Panc1 (cell line): ENCODE measurements around the gene RPRD1B. TPM values are rescaled to one million over a fixed set of nuclear protein-coding genes. Genes with fewer than 3 reads are reported as not detected.

Experiments
- ATAC-seq: fragments of 200-7000 bp; cut with Tn5 transposase; 2 replicates; pipeline ENCODE4 v1.9.1; 2020; ENCODE audit warnings: mild to moderate bottlenecking, moderate library complexity
- BruUV-seq: library from RNA; stranded (reverse); fragments of 400-500 nt; replicated peaks from 2 replicates; lab custom pipeline; 2021; lab: Mats Ljungman, UMichigan
- CTCF ChIA-PET: fragments of 300-600 bp; sonication (Branson Sonifier 250); formaldehyde crosslinking; loops from one replicate; lab custom pipeline; 2022; ENCODE audit warnings: antibody characterized with exemption; lab: Charles Lee
- POLR2A ChIA-PET: fragments of 300-600 bp; sonication (Branson Sonifier 250); formaldehyde crosslinking; loops from one replicate; lab custom pipeline; 2022; ENCODE audit warnings: antibody characterized with exemption; lab: Charles Lee
- DNase-seq: peaks from one replicate; pipeline ENCODE4 v3.0.0-alpha.2; 2010; ENCODE audit warnings: low read depth, low spot score
- H3K27ac ChIP-seq: 2 replicates; pipeline ENCODE4 v1.5.1; 2011; ENCODE audit warnings: mild to moderate bottlenecking, low read length, inconsistent platforms
- H3K27me3 ChIP-seq: fragments of 200-500 bp; sonication (Bioruptor generic); 2 replicates; pipeline ENCODE4 v1.6.0; 2014; ENCODE audit warnings: low read length, inconsistent platforms; ENCODE audit not compliant: control insufficient read depth, insufficient read depth
- H3K36me3 ChIP-seq: fragments of 200-500 bp; sonication (Bioruptor generic); 2 replicates; pipeline ENCODE4 v1.5.1; 2014; ENCODE audit warnings: inconsistent platforms, mild to moderate bottlenecking, low read length, moderate library complexity; ENCODE audit not compliant: control insufficient read depth, insufficient read depth
- H3K4me1 ChIP-seq: 2 replicates; pipeline ENCODE4 v1.5.1; 2011; ENCODE audit warnings: inconsistent platforms, mild to moderate bottlenecking, low read length, moderate library complexity; ENCODE audit not compliant: control insufficient read depth, insufficient read depth
- H3K4me3 ChIP-seq, 2 experiments: 2 replicates each; pipeline ENCODE4 v1.5.1; 2011 to 2012; ENCODE audit warnings: low read depth in 2 of 2, low read length in 2 of 2, mild to moderate bottlenecking in 2 of 2, inconsistent platforms in 1 of 2, moderate library complexity in 1 of 2
- H3K9me3 ChIP-seq: fragments of 200-500 bp; sonication (Bioruptor generic); 2 replicates; pipeline ENCODE4 v1.5.1; 2014; ENCODE audit warnings: low read depth, mild to moderate bottlenecking, inconsistent platforms, low read length, moderate library complexity; ENCODE audit not compliant: control insufficient read depth, insufficient read depth
- CTCF ChIP-seq: fragments of 450-650 bp; IDR thresholded peaks from 2 replicates; pipeline ENCODE4 v1.5.1; 2017; ENCODE audit warnings: mild to moderate bottlenecking
- POLR2AphosphoS5 ChIP-seq: IDR thresholded peaks from 2 replicates; pipeline ENCODE4 v1.6.1; 2012; ENCODE audit warnings: mild to moderate bottlenecking, low read depth, low read length, moderate library complexity
- REST ChIP-seq, 2 experiments: IDR thresholded peaks; 2 replicates each; pipeline ENCODE4 v1.6.1; 2011 to 2012; ENCODE audit warnings: low read depth in 2 of 2, control low read depth in 1 of 2, low read length in 1 of 2, mild to moderate bottlenecking in 1 of 2, moderate library complexity in 1 of 2; ENCODE audit not compliant: insufficient read depth in 1 of 2
- SIN3A ChIP-seq: IDR thresholded peaks from 2 replicates; pipeline ENCODE4 v1.6.1; 2012; ENCODE audit warnings: low read depth, mild to moderate bottlenecking, low read length, moderate library complexity, borderline replicate concordance; ENCODE audit not compliant: insufficient read depth
- TCF7L2 ChIP-seq: IDR thresholded peaks from 2 replicates; pipeline ENCODE4 v1.6.1; 2011; ENCODE audit warnings: mild to moderate bottlenecking, low read depth, low read length, inconsistent platforms
- in situ Hi-C: cut with HindIII; loops from 2 replicates; pipeline ENCODE4 v1.10.0; 2016; ENCODE audit warnings: low sequenced_read_pairs, low pct_unique_long_range_greater_than_20kb
- intact Hi-C: fragments of 100-400 bp; cut with micrococcal nuclease; formaldehyde crosslinking; loops from one replicate; pipeline ENCODE4 v1.10.0; 2022; ENCODE audit not compliant: unreplicated experiment
- total RNA-seq: library from RNA; stranded (reverse); gene quantifications from one replicate; pipeline ENCODE4 v1.2.1, GENCODE V29; 2021; ENCODE audit not compliant: unreplicated experiment

Gene RPRD1B
- total RNA-seq, 1 experiment from 2014 or later, result 33.6 TPM

DNA sequence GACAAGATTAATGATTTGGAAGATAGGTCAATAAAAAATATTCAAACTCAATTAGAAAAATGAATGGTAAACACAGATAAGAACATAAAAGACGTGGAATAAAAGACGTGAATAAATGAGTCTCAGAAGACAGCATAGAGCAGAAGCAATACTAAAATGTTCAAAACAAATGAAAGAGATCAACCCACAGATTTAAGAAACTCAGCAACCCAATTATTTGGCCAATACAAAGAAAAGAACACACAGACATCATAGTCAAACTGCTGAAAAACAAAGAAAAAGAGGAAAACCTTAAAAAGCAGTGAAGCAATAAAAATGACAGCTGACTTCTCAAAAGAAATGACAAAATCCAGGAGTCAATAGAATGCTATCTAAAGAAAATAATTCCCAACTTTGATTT is 15.2 kb upstream of the RPRD1B start:
- TF ChIP-seq SIN3A (no peak), REST (IDR thresholded peaks at IDR 0.05; ENCODE audit: insufficient read depth in 1 of 2, low read depth in 2 of 2, low read length in 1 of 2) (no peak), POLR2AphosphoS5 (no peak), CTCF (no peak)
- intact Hi-C loops (no loop called here), in situ Hi-C loops (no loop called here)
- ATAC-seq (no peak), DNase-seq (no peak)
- Histone ChIP-seq H3K36me3 (peaks cover 6% of the 10 kb centered on the region; the same call in 1 of the 2 replicates), H3K4me3 (no peak overlapping the region), H3K27ac (no peak overlapping the region), H3K27me3 (no peaks in the 10 kb centered on the region), H3K4me1 (peaks cover 3% of the 10 kb centered on the region), H3K9me3 (peaks cover 24% of the 10 kb centered on the region)
- no TSS peak for BruUV-seq
- CTCF ChIA-PET, result no interaction called here
- POLR2A ChIA-PET, result no interaction called here

GRCh38 chr20:38021087-38021772 is 12.3 kb upstream of the RPRD1B start:
- BruUV-seq, result no TSS peak
- Histone ChIP-seq H3K27ac (no peak overlapping the region), H3K4me3 (no peak overlapping the region), H3K9me3 (peaks cover 24% of the 10 kb centered on the region), H3K4me1 (peaks cover 10% of the 10 kb centered on the region), H3K27me3 (no peaks in the 10 kb centered on the region), H3K36me3 (no peaks in the 10 kb centered on the region)
- TF ChIP-seq REST (IDR thresholded peaks at IDR 0.05; ENCODE audit: insufficient read depth in 1 of 2, low read depth in 2 of 2, low read length in 1 of 2) (no peak), CTCF (no peak), POLR2AphosphoS5 (no peak), SIN3A (no peak), TCF7L2 (no peak)
- no peak for ATAC-seq
- intact Hi-C loops (no loop called here), in situ Hi-C loops (no loop called here)
- DNase-seq, result no peak
- CTCF ChIA-PET, result no interaction called here
- POLR2A ChIA-PET, result no interaction called here
